NCI-H2029 (cell line): ENCODE data around the gene RNASE13.
A peak's percentile ranks its signal among the peaks of the same experiment; 100 is the strongest.
"Not testable (repeated sequence)": the region's sequence is repeated elsewhere in the genome, so short reads cannot be mapped to it uniquely, and the experiment has no call there.

Source experiments
- DNase-seq: peaks from one replicate; lab custom pipeline; 2025; lab: John Stamatoyannopoulos, UW

The RNASE13 gene

GRCh38 chr14:21022686-21023085 lies 11.9 kb downstream of the RNASE13 start:
- DNase-seq = no peak

DNA sequence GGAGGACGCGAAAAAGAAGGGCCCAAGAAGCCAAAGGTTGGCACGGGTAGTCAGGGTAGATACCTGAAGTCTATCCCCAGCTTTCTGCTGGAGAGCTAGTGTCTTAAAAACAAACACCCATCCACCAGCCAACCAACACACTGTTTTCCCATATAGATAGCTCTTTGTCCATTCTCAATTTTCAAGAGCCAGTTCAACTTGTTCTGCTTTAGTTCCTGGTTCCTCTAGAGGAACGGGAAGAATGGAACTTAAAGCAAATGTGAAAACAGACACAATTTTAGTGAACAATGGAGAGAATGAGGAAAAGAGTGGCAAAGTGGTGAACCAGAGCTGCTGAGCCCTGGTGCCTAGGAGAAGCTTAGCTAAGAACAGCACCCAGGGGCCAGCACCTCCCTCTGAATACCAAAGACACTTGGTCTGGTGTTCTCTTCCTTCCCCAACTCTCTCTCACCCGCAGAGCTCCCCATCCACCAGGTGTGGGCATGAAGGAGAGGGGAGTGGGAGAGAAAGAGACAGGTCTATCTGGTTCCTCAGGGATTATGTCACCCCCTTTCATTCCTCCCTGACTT lies 13.5 kb downstream of the RNASE13 start:
- no peak for DNase-seq

DNA sequence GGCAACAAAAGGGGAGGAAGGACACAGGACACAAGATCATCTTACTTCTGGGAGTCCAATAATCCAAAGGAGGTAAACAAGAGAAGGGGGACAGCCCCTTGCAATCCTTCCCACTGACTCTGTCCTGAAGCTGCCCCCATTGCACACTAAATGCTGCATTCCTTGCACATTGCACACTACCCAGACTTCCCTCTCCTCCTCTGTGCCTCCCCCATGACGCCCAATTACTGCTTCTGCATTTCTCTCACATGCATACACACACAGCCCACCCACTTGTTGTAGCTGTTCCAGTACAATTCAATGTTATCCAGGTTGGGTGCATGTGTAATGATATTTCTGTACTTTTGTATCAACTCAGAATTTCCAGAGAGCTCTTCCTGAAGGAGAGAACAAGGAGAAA lies 15.2 kb downstream of the RNASE13 start:
- DNase-seq = no peak

DNA sequence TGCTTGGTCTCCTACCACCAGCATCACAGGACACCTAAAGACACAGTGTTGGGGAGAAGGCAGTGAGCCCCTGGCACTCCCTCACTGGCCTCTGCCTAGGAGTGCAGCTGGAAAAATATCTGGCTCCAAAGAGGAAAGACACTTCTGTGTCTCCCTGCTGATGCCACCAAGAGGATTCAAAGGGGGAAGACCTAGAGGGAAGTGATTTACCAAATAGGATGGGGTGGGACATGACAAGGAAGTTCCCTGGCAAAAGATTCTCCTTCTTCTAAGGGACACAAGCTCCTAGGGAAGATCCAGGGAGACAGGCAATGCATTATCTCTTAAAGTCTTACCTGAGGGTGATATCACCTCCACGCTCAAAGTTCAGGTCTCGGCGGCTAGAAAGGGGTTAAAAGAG lies 15.8 kb downstream of the RNASE13 start:
- no peak for DNase-seq

DNA sequence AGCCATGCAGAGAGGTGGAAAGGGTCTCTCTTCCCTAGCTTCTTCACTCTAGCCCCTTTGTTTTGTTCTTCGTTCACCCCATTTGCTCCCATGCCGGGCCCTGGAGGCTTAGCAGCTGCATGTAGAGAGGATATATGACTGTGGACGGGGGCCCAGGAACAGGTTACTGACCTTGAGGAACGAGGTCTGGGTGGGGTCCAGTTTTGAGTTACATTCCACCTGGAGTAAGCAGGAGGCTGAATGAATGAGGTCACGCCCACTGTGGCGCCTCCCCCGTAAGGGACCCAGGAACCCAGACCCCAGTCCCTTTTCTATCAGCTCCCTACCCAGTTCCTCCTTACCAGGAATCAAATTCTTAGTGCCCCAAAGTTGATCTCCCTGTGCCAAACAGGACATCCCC lies 16.3 kb downstream of the RNASE13 start:
- DNase-seq = no peak

- DNase-seq = no peak
These were observed 16.9 kb downstream of the RNASE13 start for GRCh38 chr14:21017528-21018245.

GRCh38 chr14:21016413-21017190 lies 18.0 kb downstream of the RNASE13 start:
- no peak for DNase-seq

DNA sequence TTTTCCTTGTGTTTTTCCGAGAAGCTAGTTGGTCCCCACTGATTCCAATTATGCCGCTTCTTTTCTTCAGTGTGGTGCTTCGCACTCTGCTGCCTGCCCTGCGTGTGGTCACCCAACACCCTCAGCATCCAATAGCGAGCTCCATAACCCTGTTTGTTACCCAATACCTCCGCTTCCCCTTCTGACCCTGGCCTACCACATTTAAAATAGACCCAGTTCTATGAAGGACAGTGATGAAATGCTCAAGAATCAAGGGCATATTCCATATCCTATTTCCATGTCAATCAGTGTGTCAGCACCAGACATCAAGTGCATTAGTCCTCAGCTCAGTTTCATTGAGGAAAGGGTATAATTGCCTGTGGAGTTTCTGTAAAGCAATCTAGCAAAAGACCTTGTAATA lies 19.3 kb downstream of the RNASE13 start:
- DNase-seq = no peak

- peak; percentile 84 for DNase-seq
These were observed 19.8 kb downstream of the RNASE13 start for GRCh38 chr14:21014761-21015190.

DNA sequence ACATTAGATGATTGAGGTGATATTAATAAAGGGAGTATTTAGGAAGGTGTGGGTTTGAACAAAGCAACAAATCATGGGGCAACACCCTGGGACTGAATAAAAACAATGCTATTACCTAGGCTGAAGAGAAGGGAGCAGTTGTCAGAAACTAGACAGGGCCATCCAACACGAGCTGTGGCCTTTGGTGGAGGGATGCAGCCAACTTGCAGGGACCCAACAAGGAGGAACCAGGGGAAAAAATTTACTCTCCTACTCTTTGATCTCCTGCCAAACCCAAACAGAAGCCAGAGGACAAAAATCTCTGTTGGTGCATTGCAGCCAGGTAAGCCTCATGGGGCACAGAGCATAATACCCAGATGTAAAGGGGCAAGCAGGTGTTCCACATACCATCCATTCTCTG lies 23.5 kb downstream of the RNASE13 start:
- DNase-seq = no peak

DNA sequence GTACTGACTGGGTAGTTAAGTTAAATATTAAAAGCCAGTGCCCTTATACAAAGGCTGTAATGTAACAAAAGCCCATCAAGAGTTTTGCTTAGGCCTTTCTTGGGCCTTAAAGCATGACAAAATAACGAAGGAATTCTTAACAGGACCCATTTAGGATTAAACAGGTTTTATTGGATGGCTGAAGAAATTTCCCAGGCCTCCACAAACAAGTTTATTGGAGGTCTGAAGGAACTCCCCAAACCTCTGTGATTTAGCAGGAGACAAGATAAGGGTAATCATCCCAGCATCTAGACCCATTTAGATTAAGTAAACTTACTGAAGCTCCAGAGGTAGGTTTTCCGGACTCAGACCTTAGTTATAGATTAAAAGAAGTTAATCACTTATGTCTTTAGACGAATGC lies 24.9 kb downstream of the RNASE13 start:
- DNase-seq = not testable (repeated sequence)

DNA sequence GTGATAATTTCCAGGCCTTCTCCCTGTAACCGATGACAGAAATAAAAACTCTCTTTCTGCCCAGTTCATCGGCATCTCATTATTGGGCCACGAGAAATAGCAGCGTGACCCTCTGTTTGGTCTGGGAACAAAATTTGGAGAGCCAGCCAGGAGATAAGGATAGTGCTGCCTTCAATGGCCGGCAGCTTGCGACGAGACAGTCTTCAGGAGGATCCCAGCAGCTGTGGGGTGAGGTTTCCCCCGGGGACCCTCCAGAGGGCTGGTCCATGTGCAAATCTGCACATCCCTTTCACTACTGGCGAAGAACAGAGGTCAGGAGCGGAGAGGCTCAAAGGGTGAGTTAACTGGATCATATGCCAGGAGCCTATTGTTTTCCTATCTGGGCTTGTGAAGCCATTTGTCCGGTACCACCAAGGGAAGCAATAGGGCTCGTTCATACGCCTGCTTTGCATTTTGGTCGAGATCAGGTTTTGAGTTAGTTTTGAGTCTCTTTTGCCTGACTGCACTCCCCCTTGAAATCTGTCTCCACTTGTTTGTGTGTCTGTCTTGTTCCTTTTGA lies 30.7 kb downstream of the RNASE13 start:
- DNase-seq = no peak

GRCh38 chr14:21001218-21001617 lies 33.4 kb downstream of the RNASE13 start:
- no peak for DNase-seq

DNA sequence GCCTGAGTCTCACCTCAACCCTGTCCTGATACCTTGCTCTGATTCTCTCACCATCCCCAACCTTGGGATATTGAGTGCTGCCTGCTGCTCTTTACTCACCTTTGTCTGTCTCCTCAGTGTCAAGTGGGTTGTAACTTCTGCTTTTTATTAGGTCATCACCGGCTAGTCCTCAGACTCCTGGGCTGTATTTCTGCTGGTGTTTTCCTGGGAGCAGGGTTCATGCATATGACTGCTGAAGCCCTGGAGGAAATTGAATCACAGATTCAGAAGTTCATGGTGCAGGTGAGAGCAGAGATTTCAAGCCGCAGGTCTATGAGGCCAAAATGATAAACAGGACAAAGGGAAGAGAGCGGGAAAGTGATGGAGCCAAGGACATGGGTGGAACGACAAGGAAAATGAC lies 35.0 kb downstream of the RNASE13 start:
- no peak for DNase-seq

DNA sequence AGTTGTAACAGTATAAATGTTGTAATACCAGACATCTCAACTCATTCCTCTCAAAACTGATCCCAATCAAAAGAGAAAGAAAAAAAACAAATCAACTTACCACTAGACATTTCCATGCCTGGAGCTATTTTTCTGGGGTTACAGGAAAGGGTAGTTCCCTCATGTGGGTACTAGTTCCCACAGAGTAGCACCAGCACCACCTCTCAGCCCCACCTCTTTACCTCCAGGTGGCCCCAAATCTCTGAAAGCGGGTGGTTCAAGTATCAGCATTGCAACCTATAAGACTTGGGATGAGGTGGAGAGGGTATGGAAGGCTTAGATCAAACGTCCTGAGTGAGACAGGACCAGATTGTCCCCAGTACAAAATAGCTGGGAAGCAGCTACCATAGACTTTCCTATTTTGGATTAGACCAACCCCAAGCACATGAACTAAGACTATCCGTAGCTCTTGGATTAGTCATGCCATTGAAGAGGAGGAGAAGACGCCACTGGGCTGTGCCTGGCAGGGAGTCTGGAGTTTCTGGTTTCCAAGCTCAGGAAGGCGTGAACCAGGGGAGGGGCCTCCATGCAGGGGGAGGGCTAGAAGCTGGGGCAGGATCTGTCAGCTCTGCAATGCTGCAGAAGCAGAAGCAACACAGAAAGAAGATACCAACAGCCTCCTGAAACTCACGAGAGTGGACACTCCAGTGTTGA lies 35.8 kb downstream of the RNASE13 start, which contains the start of gene SLC39A2:
SLC39A2 (plus strand) TSS at position 620 of the 693 bp plus-strand sequence. CDS start 154 bp downstream, outside the sequence.
- no peak for DNase-seq

GRCh38 chr14:20998139-20998538 lies 36.5 kb downstream of the RNASE13 start:
- DNase-seq = no peak

DNA sequence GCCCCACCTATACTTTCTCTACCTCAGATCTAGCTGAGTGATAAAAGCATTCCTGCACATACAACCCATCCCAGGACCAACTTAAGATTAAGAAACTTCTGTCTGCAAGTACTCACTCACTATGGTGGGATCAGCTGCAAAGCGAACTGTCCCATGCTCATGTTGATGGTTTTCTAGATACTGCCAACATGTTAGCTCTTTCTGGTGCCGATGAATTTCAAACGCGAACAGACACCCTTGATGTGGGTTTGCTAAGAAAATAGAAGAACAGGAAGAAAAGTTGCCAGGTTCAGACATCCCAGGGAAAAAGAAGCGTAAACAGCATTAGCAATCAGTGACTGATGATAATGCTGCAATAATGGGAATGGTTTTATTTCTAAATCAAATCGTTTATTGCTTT lies 37.0 kb downstream of the RNASE13 start:
- no peak for DNase-seq

- DNase-seq = no peak
These were observed 37.5 kb downstream of the RNASE13 start for GRCh38 chr14:20997115-20997514.

- no peak for DNase-seq
These were observed 38.1 kb downstream of the RNASE13 start for GRCh38 chr14:20996521-20996920.

- DNase-seq = peak; percentile 82
These were observed 44.6 kb downstream of the RNASE13 start, which contains the start of gene METTL17 for GRCh38 chr14:20989787-20990600. METTL17 (plus strand) TSS chr14:20989980; CDS start chr14:20990003, 23 bp downstream.

GRCh38 chr14:20989471-20989786 lies 45.2 kb downstream of the RNASE13 start:
- DNase-seq = no peak
